Measurements from ENCODE around the gene PRDX2. TPM values are rescaled to one million over a fixed set of nuclear protein-coding genes. Genes with fewer than 3 reads are reported as not detected.

Gene PRDX2
- total RNA-seq, 1 experiment from 2014 or later: 746 TPM

DNA sequence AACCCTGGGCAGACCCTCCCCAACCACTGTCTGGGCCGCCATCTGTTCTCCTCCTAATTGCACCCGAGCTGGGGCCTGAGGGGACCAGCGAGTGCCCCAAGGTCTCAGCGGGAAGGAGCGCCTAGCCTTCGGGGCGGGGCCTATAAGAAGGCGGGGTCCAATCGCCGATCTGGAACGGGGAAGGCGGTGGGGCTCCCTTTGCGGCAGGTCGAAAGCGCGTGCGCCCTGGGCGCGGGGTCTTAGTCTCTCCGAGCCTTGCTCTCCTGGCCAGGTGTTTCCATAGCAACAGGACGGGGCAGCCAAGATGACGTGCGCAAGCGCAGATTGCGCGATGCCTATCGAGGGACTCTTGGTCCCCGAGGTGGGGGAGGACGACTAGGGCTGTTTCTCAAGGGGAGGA lies 39.5 kb upstream of the PRDX2 start:
- BruUV-seq (replicated peaks): no TSS peak
- H3K4me2 ChIP-seq (ENCODE audit: low read length): no peak overlapping the region

DNA sequence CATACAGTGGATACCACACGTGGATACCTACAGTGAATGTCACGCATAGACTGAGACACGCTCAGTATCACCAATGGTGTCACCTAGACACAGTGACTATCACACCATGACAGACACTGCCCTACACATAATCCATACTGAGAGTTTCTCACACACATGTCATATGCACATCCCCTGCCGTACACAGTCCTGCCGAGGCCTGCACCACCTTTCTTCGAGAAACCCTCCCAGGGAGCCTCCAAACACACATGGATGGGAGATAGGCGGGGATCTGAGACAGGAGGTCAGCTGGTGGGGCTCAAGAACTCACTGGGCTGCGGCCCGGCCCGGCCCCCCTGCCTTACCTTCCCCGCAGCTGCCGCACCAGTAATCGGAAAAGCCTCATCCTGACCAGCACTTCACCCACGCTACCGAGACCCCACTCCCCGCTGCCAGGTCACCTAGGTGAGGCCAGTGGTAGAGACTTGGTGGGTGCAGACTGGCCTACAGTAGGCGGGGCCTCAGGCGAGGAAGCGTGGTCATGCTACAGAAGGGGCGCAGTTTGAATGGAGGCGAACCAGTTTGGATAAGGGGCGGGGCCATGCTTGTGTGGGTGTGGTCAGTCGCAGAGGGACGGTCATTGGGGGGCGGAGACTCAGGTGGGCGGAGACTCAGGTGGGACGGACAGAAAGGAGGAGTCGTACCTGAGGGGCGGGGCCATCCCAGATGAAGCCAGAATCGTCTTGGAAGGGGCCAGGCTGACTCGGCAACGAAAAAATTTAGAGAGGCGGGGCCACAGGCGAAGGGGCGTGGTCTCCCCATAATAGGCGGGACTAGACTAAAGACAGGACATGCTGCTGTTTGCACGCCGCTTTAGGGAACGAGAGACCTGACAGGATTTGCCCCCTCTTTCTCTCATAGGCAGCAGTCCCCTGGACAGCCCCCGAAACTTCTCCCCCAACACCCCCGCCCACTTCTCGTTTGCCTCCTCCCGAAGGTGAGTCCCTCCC lies 38.8 kb upstream of the PRDX2 start:
- ATAC-seq (peak; percentile 30), DNase-seq (peak; percentile 93)
- BruUV-seq (replicated peaks): no TSS peak
- H3K27ac ChIP-seq (ENCODE audit: low read length): no peak overlapping the region
- intact Hi-C loops (cut with micrococcal nuclease): no loop called here
- no peak overlapping the region for H2AFZ ChIP-seq (ENCODE audit: low read length)
- 0 out of 2 replicates have a peak, but pooled peaks cover 4% of the 10 kb centered on the region for H4K20me1 ChIP-seq (ENCODE audit: low read length)
- H3K36me3 ChIP-seq (ENCODE audit: low read depth, low read length): no peaks in the 10 kb centered on the region
- peaks cover 4% of the 10 kb centered on the region for H3K79me2 ChIP-seq (ENCODE audit: low read length)
- no peaks in the 10 kb centered on the region for H3K9me3 ChIP-seq (ENCODE audit: low read length)
- peaks cover 13% of the 10 kb centered on the region for H3F3A ChIP-seq (ENCODE audit: low read length, unreplicated experiment)
- H3K9ac ChIP-seq (ENCODE audit: low read length): no peak overlapping the region
- ChIA-PET CTCF (no interaction called here), POLR2A (ENCODE audit: unreplicated experiment) (no interaction called here)
- peaks cover 23% of the 10 kb centered on the region for H3K4me1 ChIP-seq (ENCODE audit: insufficient read depth, low read length)
- no peaks in the 10 kb centered on the region for H3K9me2 ChIP-seq (replicated peaks; ENCODE audit: low read length)
- TF ChIP-seq EZH2phosphoT487 (IDR thresholded peaks at IDR 0.05; ENCODE audit: borderline replicate concordance, low read length): no peak
- TF ChIP-seq, protein P1, sequence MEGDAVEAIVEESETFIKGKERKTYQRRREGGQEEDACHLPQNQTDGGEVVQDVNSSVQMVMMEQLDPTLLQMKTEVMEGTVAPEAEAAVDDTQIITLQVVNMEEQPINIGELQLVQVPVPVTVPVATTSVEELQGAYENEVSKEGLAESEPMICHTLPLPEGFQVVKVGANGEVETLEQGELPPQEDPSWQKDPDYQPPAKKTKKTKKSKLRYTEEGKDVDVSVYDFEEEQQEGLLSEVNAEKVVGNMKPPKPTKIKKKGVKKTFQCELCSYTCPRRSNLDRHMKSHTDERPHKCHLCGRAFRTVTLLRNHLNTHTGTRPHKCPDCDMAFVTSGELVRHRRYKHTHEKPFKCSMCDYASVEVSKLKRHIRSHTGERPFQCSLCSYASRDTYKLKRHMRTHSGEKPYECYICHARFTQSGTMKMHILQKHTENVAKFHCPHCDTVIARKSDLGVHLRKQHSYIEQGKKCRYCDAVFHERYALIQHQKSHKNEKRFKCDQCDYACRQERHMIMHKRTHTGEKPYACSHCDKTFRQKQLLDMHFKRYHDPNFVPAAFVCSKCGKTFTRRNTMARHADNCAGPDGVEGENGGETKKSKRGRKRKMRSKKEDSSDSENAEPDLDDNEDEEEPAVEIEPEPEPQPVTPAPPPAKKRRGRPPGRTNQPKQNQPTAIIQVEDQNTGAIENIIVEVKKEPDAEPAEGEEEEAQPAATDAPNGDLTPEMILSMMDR (conservative IDR thresholded peaks at IDR 0.05; ENCODE audit: low read depth, low read length): no peak
- TF ChIP-seq EZH2 (IDR thresholded peaks at IDR 0.05; ENCODE audit: low read length, unreplicated experiment): no peak
- no peaks in the 10 kb centered on the region for H3K27me3 ChIP-seq (ENCODE audit: low read length)
- no peak overlapping the region for H3K4me2 ChIP-seq (ENCODE audit: low read length)
- H3K4me3 ChIP-seq (ENCODE audit: low read length): no peak overlapping the region

More for the DNA sequence above, 39.5 kb upstream of the PRDX2 start:
- no peak for ATAC-seq
- H2AFZ ChIP-seq (ENCODE audit: low read length): no peak overlapping the region
- DNase-seq: no peak
- H3K9ac ChIP-seq (ENCODE audit: low read length): no peak overlapping the region
- 0 out of 2 replicates have a peak, but pooled peaks cover 4% of the 10 kb centered on the region for H4K20me1 ChIP-seq (ENCODE audit: low read length)
- H3K27me3 ChIP-seq (ENCODE audit: low read length): no peaks in the 10 kb centered on the region
- POLR2A ChIA-PET (ENCODE audit: unreplicated experiment): no interaction called here
- H3K27ac ChIP-seq (ENCODE audit: low read length): no peak overlapping the region
- intact Hi-C loops (cut with micrococcal nuclease): no loop called here
- H3K9me2 ChIP-seq (replicated peaks; ENCODE audit: low read length): no peaks in the 10 kb centered on the region
- TF ChIP-seq EZH2phosphoT487 (IDR thresholded peaks at IDR 0.05; ENCODE audit: borderline replicate concordance, low read length) (no peak), EZH2 (IDR thresholded peaks at IDR 0.05; ENCODE audit: low read length, unreplicated experiment) (no peak)
- TF ChIP-seq, protein P1 (conservative IDR thresholded peaks at IDR 0.05; ENCODE audit: low read depth, low read length): no peak
- peaks cover 4% of the 10 kb centered on the region for H3K79me2 ChIP-seq (ENCODE audit: low read length)
- H3K4me1 ChIP-seq (ENCODE audit: insufficient read depth, low read length): peaks cover 23% of the 10 kb centered on the region
- CTCF ChIA-PET: no interaction called here
- no peaks in the 10 kb centered on the region for H3K9me3 ChIP-seq (ENCODE audit: low read length)
- H3F3A ChIP-seq (ENCODE audit: low read length, unreplicated experiment): peaks cover 13% of the 10 kb centered on the region
- H3K4me3 ChIP-seq (ENCODE audit: low read length): no peak overlapping the region
- no peaks in the 10 kb centered on the region for H3K36me3 ChIP-seq (ENCODE audit: low read depth, low read length)

Measured in PC-3 (cell line).